Uterus (tissue), 4 donors: ENCODE results near the gene BARHL1. TPM values are rescaled to one million over a fixed set of nuclear protein-coding genes. Genes with fewer than 3 reads are reported as not detected.

Experiments used
- DNase-seq, 2 donors: peaks; one replicate each; pipeline ENCODE4 v3.0.0-alpha.2; 2019 to 2020
- H3K27ac ChIP-seq, 2 donors: fragments of 200-600 bp; sonication (generic); 1 replicate in 1 of 2; 2 replicates in 1 of 2; pipeline ENCODE4 v1.5.1; 2016 to 2018
- H3K27me3 ChIP-seq, 2 donors: fragments of 200-600 bp; sonication (generic); one replicate each; pipeline ENCODE4 v1.5.1; 2018 to 2019; ENCODE audit warnings: control low read depth in 1 of 2
- H3K36me3 ChIP-seq, 2 donors: fragments of 200-600 bp; sonication (generic); one replicate each; pipeline ENCODE4 v1.5.1; 2019; ENCODE audit warnings: control low read depth in 1 of 2
- H3K4me1 ChIP-seq, 2 donors: fragments of 200-600 bp; sonication (generic); one replicate each; pipeline ENCODE4 v1.5.1; 2018 to 2019; ENCODE audit warnings: control low read depth in 1 of 2
- H3K4me3 ChIP-seq, 2 donors: fragments of 200-600 bp; sonication (generic); 1 replicate in 1 of 2; 2 replicates in 1 of 2; pipeline ENCODE4 v1.5.1; 2018 to 2019; ENCODE audit warnings: mild to moderate bottlenecking in 1 of 2
- H3K9me3 ChIP-seq, 2 donors: fragments of 200-600 bp; sonication (generic); one replicate each; pipeline ENCODE4 v1.5.1; 2019; ENCODE audit warnings: control low read depth in 1 of 2
- CTCF ChIP-seq, 4 experiments: fragments of 200-600 bp in 2 of 4; fragments of 450-650 bp in 2 of 4; sonication (generic) in 2 of 4; IDR thresholded peaks; one replicate each; pipeline ENCODE4 v1.5.1; 2016 to 2019; ENCODE audit warnings: antibody characterized with exemption in 4 of 4, mild to moderate bottlenecking in 2 of 4, moderate library complexity in 1 of 4
- POLR2A ChIP-seq, 2 donors: fragments of 450-650 bp; IDR thresholded peaks; one replicate each; pipeline ENCODE4 v1.6.1; 2016; ENCODE audit warnings: antibody characterized with exemption in 2 of 2, mild to moderate bottlenecking in 1 of 2, moderate library complexity in 1 of 2
- intact Hi-C: fragments of 100-400 bp; cut with DNase I; formaldehyde crosslinking; loops from one replicate; pipeline ENCODE4 v1.15.1; 2023; ENCODE audit warnings: low total_unique reads
- total RNA-seq, 4 donors: library from RNA; depleted of rRNA in 3 of 4; stranded (reverse); fragments of >200 nt in 3 of 4; gene quantifications; one replicate each; pipeline versions ENCODE4 v1.1.0 to v1.2.4, GENCODE V29; 2014 to 2023
- donor health status: DM: yes; HTN: yes; CAD: no.

Gene BARHL1
- total RNA-seq, 4 donors from 2014 or later: not detected

GRCh38 chr9:132606066-132606465 is 23.7 kb downstream of the BARHL1 start:
- intact Hi-C loops: no loop called here
- Histone ChIP-seq H3K27me3 (no peaks in the 10 kb centered on the region), H3K9me3 (no peaks in the 10 kb centered on the region), H3K4me3 (no peak overlapping the region), H3K4me1 (no peaks in the 10 kb centered on the region), H3K27ac (no peak overlapping the region), H3K36me3 (no peaks in the 10 kb centered on the region)
- TF ChIP-seq POLR2A (IDR thresholded peaks at IDR 0.05) (no peak), CTCF (IDR thresholded peaks at IDR 0.05) (no peak)
- no peak for DNase-seq

DNA sequence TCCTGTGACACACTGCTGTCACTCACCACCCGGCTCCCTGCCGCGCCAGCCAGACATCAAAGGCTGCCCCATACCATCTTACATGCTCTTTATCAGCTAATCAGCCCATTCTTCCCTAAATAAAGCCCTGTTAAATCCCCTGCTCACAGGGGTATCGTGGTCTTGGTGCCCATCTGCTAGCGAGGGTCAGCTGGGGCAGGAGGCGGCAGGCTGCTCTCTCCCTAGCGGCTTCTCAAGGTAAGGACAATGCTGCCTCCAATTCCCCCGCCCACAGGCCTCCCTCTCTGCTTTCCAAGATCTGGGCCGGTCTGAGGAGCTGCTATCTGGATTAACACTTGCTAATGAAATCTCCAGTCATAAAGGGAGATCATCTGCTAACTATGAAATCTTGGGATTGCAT is 26.8 kb downstream of the BARHL1 start:
- Histone ChIP-seq H3K27ac (no peak overlapping the region), H3K9me3 (no peaks in the 10 kb centered on the region), H3K4me3 (no peak overlapping the region), H3K4me1 (no peaks in the 10 kb centered on the region), H3K36me3 (no peaks in the 10 kb centered on the region), H3K27me3 (no peaks in the 10 kb centered on the region)
- no peak for DNase-seq
- intact Hi-C loops: no loop called here
- TF ChIP-seq CTCF (IDR thresholded peaks at IDR 0.05) (no peak), POLR2A (IDR thresholded peaks at IDR 0.05) (no peak)

DNA sequence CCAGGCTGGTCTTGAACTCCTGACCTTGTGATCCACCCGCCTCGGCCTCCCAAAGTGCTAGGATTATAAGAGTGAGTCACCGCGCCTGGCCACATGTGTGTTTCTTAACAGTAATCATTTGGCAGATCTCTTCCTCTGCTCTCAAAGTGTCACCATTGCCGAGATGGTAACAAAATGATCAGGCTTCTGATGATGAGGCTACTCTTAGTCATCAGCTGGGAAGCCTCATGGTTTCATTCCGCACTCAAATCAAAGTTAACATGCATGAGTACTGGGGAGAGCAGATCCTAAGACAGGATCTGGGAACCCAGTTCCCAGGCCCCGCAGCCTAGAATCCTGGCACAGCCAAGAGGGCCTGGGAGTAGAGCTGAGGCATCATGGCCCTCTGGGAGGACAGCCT is 27.4 kb downstream of the BARHL1 start:
- Histone ChIP-seq H3K36me3 (no peaks in the 10 kb centered on the region), H3K27ac (no peak overlapping the region)

GRCh38 chr9:132610661-132611060 is 28.3 kb downstream of the BARHL1 start:
- H3K9me3 ChIP-seq: no peaks in the 10 kb centered on the region
- intact Hi-C loops: no loop called here
- TF ChIP-seq CTCF (IDR thresholded peaks at IDR 0.05) (no peak), POLR2A (IDR thresholded peaks at IDR 0.05) (no peak)
- no peak for DNase-seq
- no peaks in the 10 kb centered on the region for H3K4me1 ChIP-seq
- no peak overlapping the region for H3K27ac ChIP-seq
- no peak overlapping the region for H3K4me3 ChIP-seq
- H3K27me3 ChIP-seq: no peaks in the 10 kb centered on the region
- no peaks in the 10 kb centered on the region for H3K36me3 ChIP-seq

More for the DNA sequence above, 27.4 kb downstream of the BARHL1 start:
- intact Hi-C loops: no loop called here
- Histone ChIP-seq H3K27me3 (no peaks in the 10 kb centered on the region), H3K9me3 (no peaks in the 10 kb centered on the region), H3K4me1 (no peaks in the 10 kb centered on the region), H3K4me3 (no peak overlapping the region)
- no peak for DNase-seq
- TF ChIP-seq POLR2A (IDR thresholded peaks at IDR 0.05) (no peak), CTCF (IDR thresholded peaks at IDR 0.05) (no peak)

- Histone ChIP-seq H3K9me3 (no peaks in the 10 kb centered on the region), H3K36me3 (no peaks in the 10 kb centered on the region), H3K4me1 (no peaks in the 10 kb centered on the region), H3K4me3 (no peak overlapping the region), H3K27ac (no peak overlapping the region), H3K27me3 (no peaks in the 10 kb centered on the region)
- TF ChIP-seq CTCF (IDR thresholded peaks at IDR 0.05): no peak
- no peak for TF ChIP-seq POLR2A (IDR thresholded peaks at IDR 0.05)
- intact Hi-C loops: no loop called here
- DNase-seq: no peak
Measured at GRCh38 chr9:132614324-132614723, 31.9 kb downstream of the BARHL1 start.
